Hematopoietic multipotent progenitor cell (in vitro differentiated cells): ENCODE data around the gene RGL4. TPM values are rescaled to one million over a fixed set of nuclear protein-coding genes. Genes with fewer than 3 reads are reported as not detected.
"Not testable (repeated sequence)": the region's sequence is repeated elsewhere in the genome, so short reads cannot be mapped to it uniquely, and the experiment has no call there.

ENCODE experiments used
- DNase-seq, 3 donors: peaks; one replicate each; pipeline ENCODE4 v3.0.0-alpha.2; 2011 to 2015; ENCODE audit warnings: low read depth in 2 of 3, low spot score in 2 of 3
- total RNA-seq: library from RNA; depleted of rRNA; stranded (reverse); fragments of >200 nt; gene quantifications from one replicate; pipeline ENCODE4 v1.2.3, GENCODE V29; 2012

RGL4 gene
- total RNA-seq = 12.1 TPM

GRCh38 chr22:23690713-23691112 lies at the start of gene RGL4:
TSS of gene RGL4 (plus strand) at chr22:23691013. CDS start at chr22:23692031, 1,018 bp downstream.
- DNase-seq = no peak

DNA sequence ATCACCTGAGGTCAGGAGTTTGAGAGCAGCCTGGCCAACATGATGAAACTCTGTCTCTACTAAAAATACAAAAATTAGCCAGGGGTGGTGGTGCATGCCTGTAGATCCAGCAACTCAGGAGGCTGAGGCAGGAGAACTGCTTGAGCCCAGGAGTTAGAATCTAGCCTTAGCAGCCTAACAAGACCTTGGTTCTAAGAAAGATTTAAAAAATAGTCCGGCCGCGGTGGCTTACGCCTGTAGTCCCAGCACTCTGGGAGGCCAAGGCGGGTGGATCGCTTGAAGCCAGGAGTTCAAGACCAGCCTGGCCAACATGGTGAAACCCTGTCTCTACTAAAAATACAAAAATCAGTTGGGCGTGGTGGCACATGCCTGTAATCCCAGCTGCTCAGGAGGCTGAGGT lies 44.3 kb upstream of the RGL4 start:
- DNase-seq = not testable (repeated sequence)

DNA sequence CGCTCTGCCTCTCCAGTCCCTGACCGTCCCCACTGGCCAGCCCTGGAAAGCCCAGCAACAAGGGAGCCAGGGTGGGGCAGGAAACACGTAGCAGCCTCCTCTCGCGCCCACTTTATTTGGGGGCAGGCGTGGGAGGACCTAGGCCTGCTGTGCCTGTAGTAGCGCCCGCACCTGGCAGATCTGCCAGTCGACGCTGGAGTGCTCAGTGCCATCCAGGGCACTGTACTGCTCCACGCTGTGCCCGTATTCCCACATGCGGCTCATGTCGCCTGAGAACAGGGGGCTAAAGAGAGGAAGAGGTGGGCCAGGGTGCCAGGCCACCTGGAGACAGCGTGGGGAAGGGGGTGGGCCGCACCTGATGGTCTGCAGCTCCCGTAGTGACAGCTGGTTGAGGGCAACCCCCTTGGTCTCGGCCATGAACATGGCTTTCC lies 41.7 kb upstream of the RGL4 start:
- no peak for DNase-seq

- DNase-seq = no peak
These were observed 39.1 kb upstream of the RGL4 start for GRCh38 chr22:23651676-23652075.

DNA sequence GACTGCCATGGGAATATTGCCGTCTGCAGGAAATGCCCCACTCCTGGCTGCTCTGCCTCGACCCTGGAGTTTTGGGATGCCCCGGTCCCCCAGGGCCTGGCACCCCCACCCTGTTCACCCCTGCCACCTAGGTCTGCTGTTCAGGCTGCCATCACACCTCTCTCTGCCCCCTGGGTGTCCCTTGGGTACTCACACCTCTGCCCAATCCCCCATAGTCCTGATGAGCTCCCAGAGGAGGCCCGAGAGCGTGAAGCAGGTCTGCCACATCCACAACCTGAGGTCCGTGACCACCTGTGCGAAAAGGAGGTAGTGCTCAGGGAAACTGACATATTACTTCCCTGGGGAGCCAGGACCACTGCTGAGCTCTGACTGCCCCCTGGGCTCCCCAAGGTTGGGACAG lies 38.5 kb upstream of the RGL4 start:
- no peak for DNase-seq

- DNase-seq = no peak
These were observed 38.1 kb upstream of the RGL4 start for GRCh38 chr22:23652711-23653110.

GRCh38 chr22:23655891-23656475 lies 34.8 kb upstream of the RGL4 start:
- DNase-seq = no peak

GRCh38 chr22:23657727-23658126 lies 33.1 kb upstream of the RGL4 start:
- no peak for DNase-seq

DNA sequence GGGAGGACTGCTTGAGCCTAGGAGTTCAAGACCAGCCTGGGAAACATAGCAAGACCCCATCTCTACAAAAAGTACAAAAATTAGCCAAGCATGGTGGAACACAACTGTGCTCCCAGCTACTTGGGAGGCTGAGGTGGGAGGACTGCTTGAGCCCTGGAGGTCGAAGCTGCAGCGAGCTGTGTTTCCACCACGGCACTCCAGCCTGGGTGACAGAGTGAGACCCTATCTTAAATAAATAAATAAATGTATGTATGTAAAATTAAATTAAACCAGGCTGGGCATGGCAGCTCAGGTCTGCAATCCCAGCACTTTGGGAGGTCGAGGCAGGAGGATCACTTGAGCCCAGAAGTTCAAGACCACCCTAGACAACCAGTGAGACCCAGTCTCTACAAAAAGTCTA lies 30.4 kb upstream of the RGL4 start:
- DNase-seq = not testable (repeated sequence)

DNA sequence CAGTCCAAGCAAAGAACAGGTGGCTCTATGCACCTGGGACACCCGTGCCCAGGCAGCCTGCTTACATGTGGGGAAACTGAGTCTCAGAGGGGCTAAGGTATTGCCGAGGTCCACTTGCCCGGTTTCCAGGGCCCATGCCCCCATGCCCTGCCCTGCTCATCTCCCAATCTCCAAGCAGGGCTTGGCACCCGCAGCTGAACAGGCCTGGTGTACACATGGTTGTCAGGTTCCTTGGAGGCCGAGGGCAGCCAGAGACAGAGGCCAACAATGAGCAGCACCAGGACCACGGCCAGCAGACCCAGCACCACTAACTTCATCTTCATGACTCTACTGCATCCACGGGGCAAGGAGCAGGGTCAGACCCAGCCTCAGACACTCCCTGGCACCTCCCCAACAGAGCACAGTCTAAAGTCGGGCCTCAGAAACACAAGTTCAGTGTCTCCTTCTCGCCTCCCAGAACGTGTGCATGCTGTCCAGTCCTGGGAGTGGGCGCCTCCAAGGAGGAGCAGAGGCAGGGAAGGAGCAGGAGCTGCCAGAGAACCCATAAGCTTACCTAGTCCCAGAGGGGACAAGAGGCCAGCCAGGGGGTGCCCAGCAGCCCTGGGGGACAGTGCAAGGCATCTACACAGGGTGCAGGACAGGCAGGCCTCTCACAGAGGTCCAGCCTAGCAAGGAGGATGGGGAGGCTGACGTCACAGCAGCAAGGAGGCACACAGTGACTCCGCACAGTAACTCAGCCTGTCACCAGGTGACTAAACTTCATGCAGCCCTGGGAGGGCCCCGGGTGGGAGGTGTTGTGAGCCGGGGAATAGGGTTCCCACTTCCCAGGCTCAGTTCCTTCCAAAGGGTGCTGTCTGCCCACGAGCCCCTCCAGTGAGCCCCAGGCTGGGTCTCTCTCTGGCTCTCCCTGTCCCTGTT lies 20.2 kb upstream of the RGL4 start:
- no peak for DNase-seq

DNA sequence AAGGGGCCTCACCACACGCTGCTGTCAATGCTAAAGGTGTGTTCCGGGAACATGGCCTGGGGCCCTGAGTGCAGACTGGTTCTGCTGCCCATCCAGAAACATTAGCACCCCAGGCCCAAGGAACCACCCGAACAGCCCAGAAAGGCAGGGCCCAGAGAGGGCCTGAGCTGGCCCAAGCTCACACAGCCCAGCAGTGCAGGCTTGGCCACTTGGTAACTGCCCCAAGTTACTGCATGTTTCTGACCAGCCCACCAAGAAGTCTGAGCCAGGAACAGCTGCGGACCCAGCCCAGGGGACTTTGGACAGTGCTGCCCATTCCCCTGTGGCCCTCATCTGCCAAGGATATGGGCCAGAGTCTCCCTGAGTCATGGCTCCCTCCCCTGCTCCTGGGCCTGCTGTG lies 19.4 kb upstream of the RGL4 start:
- not testable (repeated sequence) for DNase-seq

GRCh38 chr22:23672307-23673049 lies 18.3 kb upstream of the RGL4 start:
- not testable (repeated sequence) for DNase-seq

- no peak for DNase-seq
These were observed 17.7 kb upstream of the RGL4 start for GRCh38 chr22:23673050-23673620.

DNA sequence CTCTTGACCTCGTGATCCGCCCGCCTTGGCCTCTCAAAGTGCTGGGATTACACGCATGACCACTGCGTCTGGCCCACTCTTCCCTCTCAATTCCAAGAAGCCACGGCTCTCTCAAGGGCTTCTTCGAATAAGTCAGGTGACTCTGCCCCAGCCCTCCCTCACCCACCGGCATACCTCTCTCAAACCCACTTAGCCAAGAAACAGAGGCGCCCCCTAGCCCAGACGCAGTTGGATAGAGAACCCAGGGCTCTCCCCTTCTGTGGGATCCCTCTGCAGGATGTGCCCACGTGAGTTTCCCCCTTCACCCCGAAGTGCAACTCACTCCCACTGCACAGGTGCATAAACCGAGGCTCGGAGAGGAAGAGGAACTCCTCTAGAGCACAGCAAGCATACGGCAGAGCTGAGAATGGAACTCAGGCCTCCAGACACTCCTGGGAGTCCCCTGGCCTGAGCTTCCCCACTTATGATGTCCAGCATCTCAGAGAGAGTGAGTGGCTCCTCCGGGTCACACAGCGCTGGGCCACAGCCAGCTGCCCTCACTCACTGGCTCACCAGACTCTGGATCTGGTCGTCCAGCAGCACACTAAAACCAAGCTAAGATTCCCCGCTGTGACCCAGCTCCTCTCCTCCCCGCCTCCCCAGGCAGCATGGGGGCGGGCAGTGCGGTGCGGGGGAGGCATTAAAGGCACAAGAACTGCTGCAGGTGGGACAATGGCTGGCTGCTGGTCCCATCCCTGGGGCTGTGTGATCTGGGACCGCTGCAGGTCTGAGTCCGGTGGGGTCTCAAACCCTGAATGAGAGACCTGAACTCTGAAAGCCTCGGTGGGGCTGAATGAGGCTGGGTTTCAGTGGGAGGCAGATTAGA lies 16.8 kb upstream of the RGL4 start:
- no peak for DNase-seq

DNA sequence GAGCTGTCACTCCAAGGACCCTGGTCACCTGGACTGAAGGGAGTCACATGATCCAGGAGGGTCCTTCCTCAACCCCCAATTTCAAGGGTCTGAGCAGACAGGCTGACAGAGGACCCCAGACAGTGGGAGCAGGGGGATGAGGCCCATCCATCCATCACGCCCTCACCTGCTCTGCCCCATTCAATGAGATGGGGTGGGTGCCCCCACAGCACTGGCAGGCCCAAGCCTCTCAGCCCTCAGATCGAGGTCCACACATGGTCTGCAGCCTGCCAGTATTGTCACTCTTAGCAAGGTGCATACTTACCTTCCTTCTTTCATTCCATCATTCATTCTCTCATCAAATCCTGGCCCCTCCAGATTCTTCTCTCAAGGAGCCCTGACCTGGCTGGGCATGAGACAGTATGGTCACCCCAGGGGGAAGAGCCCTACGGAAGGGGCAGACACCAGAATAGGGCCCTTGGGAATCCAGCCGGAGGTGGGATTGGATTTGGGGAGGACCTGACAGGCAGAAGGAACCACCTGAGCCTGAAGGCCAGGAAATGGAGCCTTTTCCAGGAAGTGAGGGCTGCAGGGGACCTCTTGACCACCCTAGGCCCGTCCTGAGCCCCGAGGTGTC lies 15.8 kb upstream of the RGL4 start:
- DNase-seq = not testable (repeated sequence)

- DNase-seq = no peak
These were observed 15.1 kb upstream of the RGL4 start for GRCh38 chr22:23675502-23676415.

DNA sequence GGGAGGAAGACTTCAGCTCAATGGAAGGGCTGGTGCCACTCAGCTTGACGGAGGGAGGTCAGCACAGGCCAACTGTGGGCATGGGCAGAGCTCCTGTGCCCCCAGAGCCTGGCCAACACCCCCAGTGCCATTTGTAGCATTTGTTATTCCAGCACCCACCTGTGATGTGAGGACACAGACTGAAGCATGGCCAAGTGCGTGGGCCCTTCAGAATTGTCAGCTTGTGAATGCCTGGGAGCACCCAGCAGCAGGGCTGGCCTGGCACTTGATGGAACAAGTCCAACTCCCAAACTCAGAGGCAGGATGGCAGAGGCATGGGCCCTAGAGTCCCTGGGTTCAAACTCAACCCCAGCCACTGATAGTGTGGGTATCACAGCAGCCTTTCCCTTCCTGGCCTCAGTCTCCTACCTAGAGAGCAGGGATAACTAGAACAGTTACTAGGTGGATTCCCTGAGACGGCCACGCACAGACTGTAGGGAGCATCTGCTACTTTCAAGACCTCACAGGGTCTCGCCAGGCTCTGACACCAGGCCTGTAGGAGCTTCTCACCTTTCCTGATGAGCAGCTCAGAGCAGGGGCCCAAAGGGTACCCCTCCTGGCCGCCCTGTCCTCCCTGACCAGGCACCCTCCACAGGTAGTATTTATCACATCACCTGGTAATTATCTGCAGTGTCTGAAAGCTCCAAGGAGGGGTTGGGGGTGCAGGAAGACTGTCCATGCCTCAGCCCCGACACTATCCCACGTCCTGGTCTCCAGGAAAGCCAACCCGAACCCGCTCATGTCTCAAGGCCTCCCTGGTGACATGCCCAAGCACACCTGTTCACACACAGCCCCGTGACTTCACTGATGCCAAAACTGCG lies 13.7 kb upstream of the RGL4 start:
- DNase-seq = not testable (repeated sequence)

DNA sequence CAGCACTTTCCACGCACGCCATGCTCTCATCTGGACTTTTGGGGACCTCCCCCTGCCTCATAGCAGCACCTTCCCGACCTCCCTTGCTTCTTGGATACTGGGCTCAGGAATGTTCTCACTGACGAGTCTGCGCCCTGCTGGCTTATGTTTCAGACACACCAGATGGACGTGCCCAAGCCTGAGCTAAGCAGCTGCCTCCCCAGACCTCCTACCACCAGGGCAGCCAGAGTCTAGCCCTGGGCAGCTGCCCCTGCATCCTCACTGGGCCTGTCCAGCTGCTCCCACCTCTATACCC lies 13.2 kb upstream of the RGL4 start:
- DNase-seq = no peak
